NCI-H2107 treated with DMSO at 0.1 percent for 48 hours (cell line): ENCODE data around the gene KCNJ11.

Experiments
- DNase-seq: peaks from one replicate; lab custom pipeline; 2025; ENCODE audit not compliant: unreplicated experiment; lab: John Stamatoyannopoulos, UW

The KCNJ11 gene

DNA sequence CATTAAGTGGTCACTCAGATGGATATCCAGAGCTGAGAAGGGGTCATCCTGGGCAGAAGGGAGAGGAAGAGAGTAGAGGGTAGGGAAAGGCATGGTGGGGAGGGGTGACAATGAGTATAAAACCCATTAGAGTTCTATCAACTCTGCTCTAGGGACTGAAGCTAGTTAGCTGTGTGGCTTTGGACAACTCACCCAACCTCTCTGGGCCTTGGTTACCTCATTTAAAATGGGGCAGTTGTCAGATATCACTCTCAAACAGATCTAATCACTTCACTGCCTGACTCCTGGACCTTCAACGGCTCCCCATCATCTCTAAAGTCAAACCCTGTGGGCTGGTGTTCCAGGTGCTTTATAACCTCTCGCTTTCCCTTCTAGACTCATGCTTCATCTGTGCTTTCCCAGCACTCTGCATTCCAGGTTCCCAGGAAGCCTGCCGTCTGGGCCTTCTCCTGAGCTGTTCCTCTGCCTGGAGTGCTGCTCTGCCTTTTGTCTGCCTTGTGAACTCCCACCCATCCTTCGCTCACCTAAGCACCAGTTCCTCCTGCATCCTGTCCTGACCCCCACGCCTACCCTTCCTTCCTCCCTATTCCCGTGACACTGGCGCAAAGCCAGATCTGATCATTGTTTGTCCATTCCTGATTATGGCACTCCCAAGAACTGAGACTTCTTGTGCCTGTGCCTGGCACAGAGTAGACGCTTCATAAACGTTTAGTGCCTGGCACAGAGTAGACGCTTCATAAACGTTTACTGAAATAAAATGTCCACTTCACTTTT lies 22.3 kb upstream of the KCNJ11 start:
- DNase-seq, result no peak

DNA sequence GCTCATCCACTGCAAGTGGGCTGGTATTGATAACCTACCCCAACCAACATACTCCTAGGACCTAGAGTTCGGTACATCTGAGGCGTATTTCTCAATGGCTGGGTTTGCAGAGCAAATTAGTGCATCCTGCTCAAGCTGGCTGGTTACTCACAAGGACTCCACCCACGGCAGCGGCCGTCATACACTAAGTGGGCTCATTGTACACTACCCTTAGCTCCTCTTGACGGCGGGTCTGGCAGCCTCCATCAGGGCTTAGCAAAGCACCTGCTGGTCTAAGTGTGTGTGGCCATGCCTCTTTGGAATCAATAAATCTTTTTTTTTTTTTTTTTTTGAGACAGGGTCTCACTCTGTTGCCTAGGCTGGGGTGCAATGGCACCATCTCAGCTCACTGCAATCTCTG lies 20.2 kb upstream of the KCNJ11 start:
- no peak for DNase-seq

DNA sequence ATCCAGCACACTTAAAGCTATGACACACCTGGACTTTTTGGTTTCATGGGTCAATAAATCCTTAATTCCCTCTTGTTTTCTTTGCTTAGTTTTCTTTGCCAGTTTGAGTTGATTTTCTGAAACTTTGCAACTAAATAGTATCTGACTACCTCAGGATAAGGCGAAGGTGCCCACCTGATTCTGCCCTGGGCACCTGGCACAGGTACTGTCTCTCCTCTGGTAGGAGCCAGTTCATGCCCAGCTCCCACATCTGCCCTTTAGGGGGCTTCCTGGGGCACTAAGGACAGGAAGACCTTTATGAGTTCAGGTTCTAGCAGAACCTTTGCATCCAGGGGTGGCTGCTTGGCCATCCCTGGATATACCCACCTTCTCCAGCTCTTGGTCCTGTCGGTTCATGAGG lies 19.6 kb upstream of the KCNJ11 start:
- no peak for DNase-seq

DNA sequence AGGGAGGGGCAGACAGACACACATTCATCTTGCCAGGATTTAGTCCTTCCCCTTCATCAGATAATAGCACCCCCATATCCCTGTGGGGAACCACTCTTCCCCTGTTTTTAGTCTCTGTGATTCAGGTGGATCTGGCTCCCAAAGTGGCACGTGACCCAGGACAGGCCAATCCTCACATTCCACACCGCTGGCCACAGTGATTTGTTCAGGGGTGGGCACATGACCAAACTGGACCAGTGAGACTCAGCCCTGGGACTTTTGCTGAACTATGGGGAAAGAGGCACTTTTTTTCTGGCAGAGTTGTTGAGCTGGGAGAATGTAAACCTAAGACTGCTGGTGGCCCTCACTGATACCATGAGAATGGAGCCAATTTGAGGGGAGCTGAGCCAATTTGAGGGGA lies 19.1 kb upstream of the KCNJ11 start:
- DNase-seq, result no peak

DNA sequence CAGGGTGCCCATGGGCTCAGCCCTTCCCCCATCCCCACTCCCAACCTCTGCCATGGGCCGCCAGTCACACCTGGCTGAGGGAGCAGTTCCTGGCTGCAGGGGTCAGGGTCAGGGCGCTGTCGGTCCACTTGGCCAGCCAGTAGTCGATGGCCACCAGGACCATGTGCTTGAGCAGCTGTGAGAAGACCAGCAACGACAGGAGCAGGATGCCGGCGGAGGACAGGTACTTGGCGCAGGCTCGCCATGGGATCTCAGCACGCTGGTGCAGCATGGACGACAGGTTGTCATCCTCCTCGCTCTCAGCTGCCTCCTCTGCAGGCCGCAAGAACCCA lies 18.3 kb upstream of the KCNJ11 start:
- DNase-seq, result no peak

DNA sequence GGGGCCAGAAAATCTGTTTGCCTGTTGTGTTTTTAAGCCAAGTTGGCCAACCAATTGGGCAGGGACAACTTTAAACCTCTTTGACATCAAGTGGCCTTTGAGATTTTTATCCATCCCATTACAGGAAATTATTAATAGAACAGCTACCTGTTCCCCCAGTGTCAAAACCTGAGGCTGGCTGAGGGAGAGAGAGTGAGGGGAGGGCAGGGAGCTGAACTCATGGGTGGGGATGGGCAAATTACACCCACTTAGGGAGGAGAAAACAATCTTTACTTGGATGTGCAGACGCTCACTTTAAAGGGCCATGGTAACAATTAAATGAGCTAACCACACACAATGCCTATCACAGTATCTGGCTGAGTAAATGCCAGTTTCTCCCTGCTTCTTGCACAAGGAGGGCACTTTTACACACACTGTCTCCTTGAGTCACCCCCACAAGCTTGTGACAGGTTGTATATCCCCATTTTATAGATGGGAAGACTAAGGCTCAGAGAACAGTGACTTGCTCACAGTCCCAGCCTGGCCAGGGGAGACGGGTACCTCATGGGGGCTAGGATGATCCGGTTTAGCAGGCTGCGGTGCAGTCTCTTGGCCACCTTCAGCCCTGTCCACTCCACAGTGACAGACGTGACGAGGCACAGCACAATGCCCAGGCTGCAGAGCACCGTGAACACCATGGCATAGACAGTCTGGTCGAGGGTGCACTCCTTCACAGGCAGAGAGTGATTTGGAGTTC lies 17.8 kb upstream of the KCNJ11 start:
- no peak for DNase-seq

DNA sequence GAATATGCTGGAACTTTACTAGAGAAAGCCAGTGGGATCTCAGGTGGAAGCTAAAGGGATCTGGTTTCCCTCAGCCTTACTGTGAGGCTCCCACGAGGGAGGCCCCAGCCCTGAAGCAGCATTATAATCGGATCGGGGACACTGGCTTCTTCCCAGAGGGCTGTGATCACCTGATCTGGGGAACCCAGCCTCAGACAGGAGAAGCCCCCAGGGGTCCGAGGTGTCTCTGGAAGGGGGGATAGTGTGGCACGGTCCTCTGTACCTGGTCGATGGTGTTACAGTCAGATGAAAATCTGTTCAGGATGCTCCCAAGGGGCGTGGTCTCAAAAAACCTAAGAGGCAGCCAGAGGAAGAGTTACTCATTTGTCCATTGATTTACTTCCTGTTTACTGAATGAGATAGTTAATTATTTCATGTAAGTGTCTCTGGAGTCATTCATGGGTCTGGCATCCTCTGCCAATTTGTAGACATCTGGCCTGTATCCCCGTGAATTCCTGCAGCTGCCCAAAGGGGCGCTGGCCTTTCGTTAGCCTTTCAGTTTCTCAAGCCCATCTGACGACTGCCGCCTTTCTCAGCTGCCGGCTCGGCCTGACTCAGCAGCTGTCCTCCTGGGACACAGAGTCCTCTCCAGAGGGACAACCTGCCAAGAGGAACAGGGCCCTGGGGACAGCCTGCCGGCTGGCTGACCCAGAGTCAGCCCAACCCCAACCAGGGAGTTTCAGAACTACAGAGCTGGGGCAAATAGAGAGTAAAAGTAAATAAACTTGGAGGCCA lies 17.0 kb upstream of the KCNJ11 start:
- no peak for DNase-seq

DNA sequence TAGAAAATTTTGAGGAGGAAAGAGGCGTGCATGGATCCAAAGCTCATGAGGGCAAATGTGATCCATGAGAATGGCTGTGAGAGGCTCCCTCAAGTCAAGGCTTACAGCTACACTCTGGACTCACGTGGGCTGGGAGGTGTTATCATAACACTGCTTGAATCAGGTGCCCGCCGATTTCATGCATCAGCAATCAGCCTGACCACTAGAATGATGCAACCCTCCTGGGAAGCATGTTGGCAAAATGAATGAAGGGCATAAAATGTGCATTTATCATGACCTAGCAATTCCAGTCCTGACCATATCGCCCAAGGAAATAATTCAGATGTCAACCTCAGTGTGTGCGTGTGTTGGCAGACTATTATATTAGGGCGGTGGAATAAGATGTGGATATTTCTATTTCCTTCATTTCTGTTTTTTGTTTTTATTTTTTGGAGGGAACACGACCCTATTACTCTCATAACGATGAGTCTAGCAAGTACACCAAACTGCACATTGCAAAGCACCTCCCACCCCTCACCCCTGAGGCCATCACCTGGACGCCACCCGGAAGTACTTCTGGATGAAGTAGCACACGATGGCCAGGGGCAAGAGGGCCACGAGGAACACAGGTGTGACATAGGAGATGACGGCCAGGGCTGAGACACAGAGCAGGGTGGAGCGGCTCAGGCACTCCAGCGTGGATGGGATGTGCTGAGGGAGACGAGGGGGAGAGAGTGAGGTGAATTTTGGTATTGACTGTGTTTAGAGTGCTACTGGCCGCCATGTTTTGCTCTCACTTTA lies 15.7 kb upstream of the KCNJ11 start:
- DNase-seq, result no peak

DNA sequence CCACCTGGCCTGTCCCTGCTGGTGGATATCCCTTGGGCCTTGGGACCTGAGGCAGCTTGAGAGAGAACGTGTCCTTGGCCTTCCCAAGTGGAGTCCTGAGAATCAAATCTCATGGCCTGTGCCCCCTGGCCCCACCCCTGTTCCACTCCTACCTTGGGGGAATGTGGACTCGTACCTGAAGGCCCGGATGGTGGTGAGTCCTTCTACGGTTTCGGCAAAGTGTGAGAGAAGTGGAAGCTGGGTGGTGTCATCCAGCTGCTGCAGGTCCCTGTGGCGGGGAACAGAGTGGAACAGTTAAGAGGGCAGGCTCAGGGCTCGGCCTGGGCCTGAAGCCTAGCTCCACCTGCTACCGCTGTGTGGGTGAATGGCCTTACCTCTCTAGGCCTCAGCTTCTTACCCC lies 14.0 kb upstream of the KCNJ11 start:
- DNase-seq, result no peak

DNA sequence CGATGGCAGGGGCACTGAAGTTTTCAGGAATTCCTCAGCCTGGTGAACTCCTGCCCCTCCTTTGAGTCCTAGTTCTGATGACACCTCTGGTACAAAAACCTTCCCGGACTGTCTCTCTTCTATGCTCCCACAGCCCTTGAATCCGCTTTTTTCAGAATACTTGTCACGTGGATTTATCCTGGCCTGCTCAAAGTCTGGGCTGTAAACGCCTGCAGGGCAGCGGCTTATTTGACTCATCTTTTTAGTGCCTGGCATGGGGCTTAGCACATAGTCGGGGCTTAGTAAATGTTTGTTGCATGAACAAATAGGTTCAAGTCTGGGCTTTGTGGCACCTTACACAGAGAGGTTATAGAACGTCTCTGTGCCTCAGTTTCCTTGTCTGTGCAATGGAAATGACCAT lies 13.4 kb upstream of the KCNJ11 start:
- no peak for DNase-seq

DNA sequence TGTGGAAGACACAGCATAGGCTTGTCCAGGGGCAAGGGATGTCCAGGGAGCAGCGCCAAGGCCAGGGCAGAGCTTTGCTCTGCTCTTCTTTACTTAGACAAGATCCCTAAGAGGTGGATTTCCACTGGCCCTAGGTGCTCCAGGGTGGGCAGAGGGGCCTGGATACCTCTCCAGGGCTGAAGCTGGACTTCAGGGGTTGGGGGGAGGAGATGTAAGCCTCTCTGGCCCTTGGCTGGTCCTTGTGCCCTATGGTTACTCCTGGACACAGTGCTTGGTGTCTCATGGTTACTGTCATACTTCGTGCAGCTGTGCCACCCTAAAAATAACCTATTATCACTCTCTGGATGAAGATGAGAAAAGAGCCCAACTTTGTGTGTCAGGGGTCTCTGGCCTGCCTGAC lies 12.9 kb upstream of the KCNJ11 start:
- DNase-seq, result no peak

DNA sequence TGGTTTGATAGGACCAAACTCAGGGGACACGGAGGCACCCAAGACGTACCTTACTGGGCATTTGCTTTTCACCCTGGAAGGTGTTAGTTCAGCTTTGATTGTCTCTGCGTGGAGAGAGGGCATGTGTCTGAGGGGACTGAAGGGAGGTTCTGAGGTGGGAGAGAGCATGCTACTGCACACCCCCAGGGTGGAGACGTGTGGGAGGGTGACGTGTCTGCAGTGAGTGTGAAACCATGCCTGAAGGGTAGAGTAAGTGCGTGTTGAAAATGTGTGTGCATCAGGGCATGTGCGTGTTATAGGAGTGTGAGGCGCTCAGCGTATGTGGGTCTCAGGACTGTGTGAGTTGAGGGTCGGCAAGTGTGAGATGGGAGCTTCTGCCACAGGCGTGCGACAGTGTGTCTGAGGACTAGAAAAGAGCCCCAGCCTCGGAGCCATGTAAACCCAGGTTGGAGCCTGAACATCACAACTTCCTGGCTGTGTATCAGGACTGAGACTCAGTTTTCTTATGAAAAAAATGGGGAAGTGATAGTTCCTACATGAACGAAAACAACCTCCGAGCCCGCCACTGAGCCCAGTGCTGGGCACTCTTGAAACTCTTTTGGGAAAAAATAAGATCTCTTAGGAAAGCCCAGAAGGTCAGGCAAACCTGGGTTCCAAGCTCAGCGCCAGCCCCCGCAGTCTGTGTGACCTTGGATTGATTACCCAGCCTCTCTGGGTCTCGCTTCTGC lies 11.8 kb upstream of the KCNJ11 start:
- no peak for DNase-seq

DNA sequence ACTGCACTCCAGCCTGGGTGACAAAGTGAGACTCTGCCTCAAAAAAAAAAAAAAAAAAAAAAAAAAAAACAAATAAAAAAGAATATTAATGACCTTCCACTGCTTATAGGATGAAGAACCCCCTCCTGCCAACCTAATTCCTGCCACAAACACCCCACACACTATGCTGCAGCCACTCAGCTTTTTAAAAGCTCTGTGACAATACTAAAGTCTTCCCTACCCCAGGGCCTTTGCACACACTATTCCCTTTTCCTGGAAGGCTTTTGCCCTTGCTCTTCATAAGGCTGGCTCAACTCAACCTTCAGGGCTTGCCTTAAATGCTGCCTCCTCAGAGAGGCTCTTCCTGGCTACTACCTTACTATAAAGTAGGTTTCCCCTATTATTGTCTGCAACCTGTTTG lies 10.8 kb upstream of the KCNJ11 start:
- DNase-seq, result no peak

DNA sequence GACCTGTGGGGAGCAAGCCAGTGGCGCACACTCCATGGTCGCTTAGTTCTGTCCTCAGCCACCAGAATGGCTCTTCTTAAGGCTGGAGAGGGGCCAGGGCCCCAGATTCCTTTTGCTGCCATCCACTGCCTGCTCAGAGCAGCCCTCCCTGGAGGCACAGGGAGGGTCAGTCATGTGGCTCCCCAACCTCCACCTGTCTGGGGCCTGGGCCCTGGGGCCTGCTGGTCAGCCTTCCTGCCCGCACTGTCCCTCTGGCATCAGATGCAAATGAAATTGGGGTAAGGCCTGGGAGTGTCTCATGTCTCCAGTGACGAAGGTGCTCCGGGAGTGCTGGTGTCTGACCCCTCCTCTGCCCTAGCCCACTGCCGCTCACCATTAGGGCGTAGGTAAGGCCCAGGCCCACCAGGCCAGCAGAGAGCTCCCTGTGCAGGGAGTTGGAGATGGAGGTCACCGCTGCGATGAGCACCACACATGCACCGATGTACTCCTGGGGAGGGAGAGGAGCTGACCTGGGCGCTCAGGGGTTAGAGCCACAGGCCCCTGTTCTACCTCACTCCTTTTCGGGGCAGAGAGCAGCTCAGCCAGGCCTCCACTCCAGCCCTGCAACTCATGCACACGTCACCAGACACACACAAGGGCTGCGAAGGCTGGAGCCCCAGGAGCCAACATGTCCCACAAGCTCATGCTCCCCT lies 9.0 kb upstream of the KCNJ11 start:
- DNase-seq, result no peak

DNA sequence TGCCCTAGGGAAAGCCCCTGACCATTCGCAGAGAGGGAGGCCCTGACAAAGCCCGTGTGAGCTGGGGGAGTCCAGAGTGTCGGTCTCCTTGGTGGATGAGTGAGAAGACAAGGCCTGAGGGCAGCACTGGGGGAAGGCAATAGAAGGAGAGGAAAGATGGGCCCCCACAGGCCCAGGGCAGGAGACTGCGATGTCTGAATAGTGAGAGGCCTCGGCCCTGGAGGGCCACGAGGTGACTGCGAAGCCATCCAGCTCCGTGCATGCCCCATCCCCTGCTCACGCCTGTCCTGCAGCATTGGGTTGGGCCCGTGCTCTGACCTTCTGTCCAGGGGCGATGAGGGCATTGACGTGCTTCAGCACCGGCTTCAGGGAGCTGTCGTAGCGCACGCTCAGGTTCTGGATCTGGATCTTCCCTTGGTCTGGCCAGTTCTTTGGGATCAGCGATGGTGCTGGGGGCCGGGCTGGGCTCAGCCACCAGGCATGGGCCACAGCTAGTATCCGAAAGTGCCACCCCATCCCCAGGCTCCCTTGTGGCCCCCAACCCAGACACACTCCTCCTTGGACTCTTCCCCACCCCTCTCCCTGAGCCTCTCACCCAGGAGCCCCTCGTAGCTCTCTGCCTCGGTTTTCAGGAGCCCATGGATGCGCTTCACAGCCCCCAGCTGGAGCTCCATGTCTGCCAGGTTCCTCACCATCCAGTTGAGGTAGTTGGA lies 8.3 kb upstream of the KCNJ11 start:
- DNase-seq, result no peak

DNA sequence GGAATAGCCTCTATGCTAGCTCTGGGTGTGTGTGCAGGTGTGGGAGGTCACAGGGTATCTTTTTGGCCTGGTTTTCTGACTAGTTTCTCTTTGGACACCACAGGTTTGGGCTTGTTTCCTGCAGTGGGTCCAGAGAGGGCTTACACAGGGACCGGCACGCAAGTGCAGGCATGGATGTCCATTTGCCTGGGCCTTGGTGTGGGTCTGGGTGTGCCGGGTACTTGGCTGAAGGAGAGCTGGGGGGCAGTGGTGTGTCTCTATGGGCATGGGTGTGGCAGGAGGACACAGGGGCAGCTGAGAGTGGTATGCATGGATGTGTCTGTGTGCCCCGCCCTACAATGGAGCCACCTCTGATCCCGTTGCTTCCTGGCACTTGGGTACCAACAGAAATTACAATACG lies 7.5 kb upstream of the KCNJ11 start:
- no peak for DNase-seq

DNA sequence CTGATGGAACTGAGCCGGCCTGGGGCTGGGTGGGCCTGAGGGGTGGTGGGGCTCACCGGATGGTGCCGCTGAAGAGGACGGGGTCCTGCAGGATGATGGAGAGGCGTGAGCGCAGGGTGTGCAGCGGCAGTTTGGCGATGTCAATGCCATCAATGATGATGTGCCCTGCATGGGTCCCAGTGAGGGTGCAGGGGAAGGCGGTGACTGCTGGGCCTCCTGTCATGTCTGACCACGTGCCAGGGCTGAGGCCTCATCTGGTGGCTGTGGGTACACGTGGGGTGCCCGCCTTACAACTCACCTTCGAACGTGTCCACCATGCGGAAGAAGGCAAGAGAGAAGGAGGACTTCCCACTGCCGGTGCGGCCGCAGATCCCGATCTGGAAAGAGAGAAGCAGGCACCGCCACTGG lies 7.1 kb upstream of the KCNJ11 start:
- no peak for DNase-seq

DNA sequence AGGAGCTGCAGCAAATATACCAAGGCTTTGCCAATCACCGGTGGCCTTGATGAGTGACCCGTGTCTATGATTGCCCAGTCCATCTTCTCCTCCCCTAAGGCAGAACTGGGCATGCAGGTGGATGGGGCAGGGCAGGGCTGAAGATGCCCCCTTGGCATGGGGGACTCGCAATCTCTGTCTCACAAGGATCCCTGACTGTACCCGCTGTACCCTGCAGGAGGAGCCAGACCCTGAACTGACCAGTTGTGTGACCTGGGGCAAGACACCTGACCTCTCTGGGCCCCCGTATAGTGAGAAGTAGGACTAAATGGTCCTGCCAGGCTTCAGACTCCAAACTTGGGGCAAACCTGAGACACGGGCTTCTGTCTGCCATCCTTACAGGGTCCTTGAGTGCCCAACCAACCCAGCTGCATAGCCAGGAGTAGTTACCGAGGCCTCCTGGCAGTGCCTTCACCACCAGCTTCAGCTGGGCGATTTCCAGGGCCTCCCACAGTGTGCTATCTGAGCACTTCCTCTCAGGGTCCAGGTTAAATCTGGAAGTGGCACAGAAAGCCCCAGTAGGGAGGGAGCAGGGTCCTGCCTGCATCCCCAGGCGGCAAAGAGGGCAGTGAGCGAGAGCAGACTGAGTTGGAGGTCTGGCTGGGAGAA lies 6.4 kb upstream of the KCNJ11 start:
- no peak for DNase-seq

DNA sequence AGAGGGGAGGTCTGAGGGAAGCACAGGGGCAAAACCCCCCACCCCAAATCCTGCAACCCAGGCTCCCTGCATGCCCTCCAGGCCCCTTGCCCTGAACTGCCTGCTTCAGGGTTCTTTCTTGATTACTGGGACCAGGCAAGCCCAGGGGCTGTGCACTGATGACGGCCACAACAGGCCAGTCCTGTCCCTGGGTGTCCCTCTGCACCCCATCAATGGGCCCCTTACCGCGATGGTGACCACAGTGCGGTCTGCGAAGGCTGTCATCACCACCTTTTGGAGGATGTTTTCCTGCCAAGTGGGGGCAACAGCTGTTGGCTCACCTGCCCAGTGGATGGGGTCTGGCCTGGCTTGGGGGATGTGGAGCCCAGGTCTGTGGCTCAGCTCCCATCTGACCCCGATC lies 5.0 kb upstream of the KCNJ11 start:
- no peak for DNase-seq
